ENCODE measurements around the gene SDK1. TPM values are rescaled to one million over a fixed set of nuclear protein-coding genes. Genes with fewer than 3 reads are reported as not detected.
"Not testable (repeated sequence)": the region's sequence is repeated elsewhere in the genome, so short reads cannot be mapped to it uniquely, and the experiment has no call there.

The SDK1 gene
- total and polyA plus RNA-seq, 4 donors = 0.12 to 0.47 (median 0.36) TPM

GRCh38 chr7:4307316-4308204 is 1006.5 kb downstream of the SDK1 start:
- no peaks in the 10 kb centered on the region for H3K36me3 ChIP-seq (ENCODE audit: control insufficient read depth in 4 of 4, insufficient read depth in 3 of 4, low read depth in 1 of 4, low read length in 3 of 4)
- no peak overlapping the region for H3K27ac ChIP-seq (ENCODE audit: low read depth in 1 of 2, low read length in 2 of 2)
- no peaks in the 10 kb centered on the region for H3K4me1 ChIP-seq (ENCODE audit: control insufficient read depth in 4 of 4, insufficient read depth in 4 of 4, low read length in 3 of 4)
- H3K4me3 ChIP-seq (ENCODE audit: low read depth in 1 of 3, low read length in 3 of 3) = no peak overlapping the region
- no peak for DNase-seq (ENCODE audit: low spot score)
- H3K9ac ChIP-seq (ENCODE audit: low read depth in 1 of 2, low read length in 2 of 2) = no peak overlapping the region
- 70% methylated on average over 28 of the region's 28 CpGs for WGBS
- H3K27me3 ChIP-seq (ENCODE audit: control insufficient read depth in 4 of 4, insufficient read depth in 4 of 4, low read length in 3 of 4) = peaks cover 0 to 2% (median 0%) of the 10 kb centered on the region in 4 donors
- peaks cover 0 to 2% (median 0%) of the 10 kb centered on the region in 4 donors for H3K9me3 ChIP-seq (ENCODE audit: control insufficient read depth in 4 of 4, low read length in 3 of 4)
- TF ChIP-seq ATF3 (IDR thresholded peaks at IDR 0.05) (no peak), RXRA (IDR thresholded peaks at IDR 0.05) (no peak), REST (IDR thresholded peaks at IDR 0.05) (no peak), MAX (IDR thresholded peaks at IDR 0.05) (no peak), FOXA1 (IDR thresholded peaks at IDR 0.05) (no peak), TAF1 (conservative IDR thresholded peaks at IDR 0.05) (no peak), EGR1 (IDR thresholded peaks at IDR 0.05; ENCODE audit: low read depth in 2 of 2) (no peak), JUND (IDR thresholded peaks at IDR 0.05) (no peak), CTCF (IDR thresholded peaks at IDR 0.05; ENCODE audit: low read depth, low read length, missing input control) (no peak), HNF4A (conservative IDR thresholded peaks at IDR 0.05) (no peak), YY1 (IDR thresholded peaks at IDR 0.05) (no peak), ZBTB33 (IDR thresholded peaks at IDR 0.05) (no peak)

GRCh38 chr7:4308205-4308590 is 1007.1 kb downstream of the SDK1 start:
- Histone ChIP-seq H3K27ac (ENCODE audit: low read depth in 1 of 2, low read length in 2 of 2) (no peak overlapping the region), H3K36me3 (ENCODE audit: control insufficient read depth in 4 of 4, insufficient read depth in 3 of 4, low read depth in 1 of 4, low read length in 3 of 4) (no peaks in the 10 kb centered on the region), H3K4me1 (ENCODE audit: control insufficient read depth in 4 of 4, insufficient read depth in 4 of 4, low read length in 3 of 4) (no peaks in the 10 kb centered on the region), H3K4me3 (ENCODE audit: low read depth in 1 of 3, low read length in 3 of 3) (no peak overlapping the region), H3K9ac (ENCODE audit: low read depth in 1 of 2, low read length in 2 of 2) (no peak overlapping the region), H3K9me3 (ENCODE audit: control insufficient read depth in 4 of 4, low read length in 3 of 4) (peaks cover 0 to 2% (median 0%) of the 10 kb centered on the region in 4 donors), H3K27me3 (ENCODE audit: control insufficient read depth in 4 of 4, insufficient read depth in 4 of 4, low read length in 3 of 4) (peaks cover 0 to 2% (median 0%) of the 10 kb centered on the region in 4 donors)
- 88% methylated on average over 22 of the region's 22 CpGs for WGBS
- TF ChIP-seq MAX (IDR thresholded peaks at IDR 0.05) (no peak), ATF3 (IDR thresholded peaks at IDR 0.05) (no peak), GABPA (IDR thresholded peaks at IDR 0.05 in 1 of 2, conservative IDR thresholded peaks at IDR 0.05 in 1 of 2) (no peak), JUND (IDR thresholded peaks at IDR 0.05) (no peak), RAD21 (IDR thresholded peaks at IDR 0.05) (no peak), SP1 (IDR thresholded peaks at IDR 0.05) (no peak), YY1 (IDR thresholded peaks at IDR 0.05) (no peak), TAF1 (conservative IDR thresholded peaks at IDR 0.05) (no peak), FOXA2 (IDR thresholded peaks at IDR 0.05) (no peak)
- no peak for DNase-seq (ENCODE audit: low spot score)

- H3K27ac ChIP-seq (ENCODE audit: low read depth in 1 of 2, low read length in 2 of 2); H3K36me3 ChIP-seq (ENCODE audit: control insufficient read depth in 4 of 4, insufficient read depth in 3 of 4, low read depth in 1 of 4, low read length in 3 of 4); H3K9me3 ChIP-seq (ENCODE audit: control insufficient read depth in 4 of 4, low read length in 3 of 4); H3K27me3 ChIP-seq (ENCODE audit: control insufficient read depth in 4 of 4, insufficient read depth in 4 of 4, low read length in 3 of 4); DNase-seq (ENCODE audit: low spot score); H3K4me1 ChIP-seq (ENCODE audit: control insufficient read depth in 4 of 4, insufficient read depth in 4 of 4, low read length in 3 of 4); H3K4me3 ChIP-seq (ENCODE audit: low read depth in 1 of 3, low read length in 3 of 3); H3K9ac ChIP-seq (ENCODE audit: low read depth in 1 of 2, low read length in 2 of 2): not testable (repeated sequence)
- WGBS = 96% methylated on average over 29 of the region's 29 CpGs
These were observed 1012.9 kb downstream of the SDK1 start for GRCh38 chr7:4313911-4314310.

Data from liver (tissue), 9 donors.